ENCODE measurements around the gene ADAMTS12.

The ADAMTS12 gene

DNA sequence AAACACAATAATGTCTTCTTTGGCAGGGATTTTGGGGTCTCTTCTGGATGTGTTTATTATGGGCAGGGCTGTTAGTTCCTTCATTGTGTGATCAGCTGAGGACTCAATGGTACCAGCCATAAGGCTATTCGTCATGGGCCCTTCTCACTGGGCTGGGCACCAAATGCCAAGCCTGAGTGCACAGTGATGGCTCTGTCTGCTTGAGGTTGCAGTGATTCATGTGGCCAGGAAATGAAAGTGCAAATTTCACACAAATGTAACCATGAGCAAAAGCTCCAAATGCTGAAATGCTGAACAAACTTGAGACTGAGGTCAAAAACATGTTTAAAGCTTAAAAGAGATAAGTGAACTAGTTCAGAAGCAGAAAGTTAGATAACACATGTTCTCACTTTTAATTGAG is 260.0 kb downstream of the ADAMTS12 start:
- no peak overlapping the region for H3K27ac ChIP-seq
- TF ChIP-seq, protein P1, sequence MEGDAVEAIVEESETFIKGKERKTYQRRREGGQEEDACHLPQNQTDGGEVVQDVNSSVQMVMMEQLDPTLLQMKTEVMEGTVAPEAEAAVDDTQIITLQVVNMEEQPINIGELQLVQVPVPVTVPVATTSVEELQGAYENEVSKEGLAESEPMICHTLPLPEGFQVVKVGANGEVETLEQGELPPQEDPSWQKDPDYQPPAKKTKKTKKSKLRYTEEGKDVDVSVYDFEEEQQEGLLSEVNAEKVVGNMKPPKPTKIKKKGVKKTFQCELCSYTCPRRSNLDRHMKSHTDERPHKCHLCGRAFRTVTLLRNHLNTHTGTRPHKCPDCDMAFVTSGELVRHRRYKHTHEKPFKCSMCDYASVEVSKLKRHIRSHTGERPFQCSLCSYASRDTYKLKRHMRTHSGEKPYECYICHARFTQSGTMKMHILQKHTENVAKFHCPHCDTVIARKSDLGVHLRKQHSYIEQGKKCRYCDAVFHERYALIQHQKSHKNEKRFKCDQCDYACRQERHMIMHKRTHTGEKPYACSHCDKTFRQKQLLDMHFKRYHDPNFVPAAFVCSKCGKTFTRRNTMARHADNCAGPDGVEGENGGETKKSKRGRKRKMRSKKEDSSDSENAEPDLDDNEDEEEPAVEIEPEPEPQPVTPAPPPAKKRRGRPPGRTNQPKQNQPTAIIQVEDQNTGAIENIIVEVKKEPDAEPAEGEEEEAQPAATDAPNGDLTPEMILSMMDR (IDR thresholded peaks at IDR 0.05): no peak
- TF ChIP-seq ZFX (IDR thresholded peaks at IDR 0.05; ENCODE audit: borderline replicate concordance): no peak

DNA sequence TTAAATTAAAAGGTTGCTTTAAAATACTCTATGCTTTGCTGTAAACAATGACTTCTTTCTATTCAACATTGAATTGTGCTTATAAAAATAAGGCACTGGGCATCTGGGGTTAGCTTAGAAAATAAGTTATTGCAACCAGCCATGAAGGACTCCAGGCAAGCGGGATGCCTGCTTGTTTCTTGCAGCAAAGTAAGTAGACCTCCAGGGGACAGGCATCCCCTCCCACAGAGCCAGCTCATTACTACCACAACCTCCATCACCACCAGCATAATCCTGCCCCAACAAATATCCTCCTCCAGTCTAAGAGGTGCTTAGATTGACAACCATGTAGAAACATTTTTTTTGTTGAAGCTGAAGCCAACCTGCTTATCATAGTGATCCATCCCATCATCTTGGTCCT is 260.7 kb downstream of the ADAMTS12 start:
- no peak for TF ChIP-seq ZFX (IDR thresholded peaks at IDR 0.05; ENCODE audit: borderline replicate concordance)
- TF ChIP-seq, protein P1 (IDR thresholded peaks at IDR 0.05): no peak
- H3K27ac ChIP-seq: no peak overlapping the region

DNA sequence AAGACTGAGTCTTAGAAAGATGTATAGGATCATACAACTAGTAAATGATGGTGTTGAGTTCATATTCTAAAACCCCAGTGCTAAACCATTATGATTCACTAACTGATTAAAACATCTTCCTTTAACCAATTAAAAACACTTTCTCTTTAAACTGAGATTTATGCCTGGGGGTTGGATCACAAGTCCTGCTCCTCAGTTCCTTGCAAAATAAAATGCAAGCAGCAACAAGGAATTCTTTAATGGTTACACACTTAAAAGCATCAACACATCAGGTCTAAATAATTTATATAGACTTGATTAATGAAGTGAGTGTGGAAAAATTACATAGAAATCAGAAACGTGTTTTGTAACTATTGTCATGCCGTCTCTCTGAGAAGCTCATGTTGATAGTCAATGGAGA is 261.8 kb downstream of the ADAMTS12 start:
- TF ChIP-seq, protein P1 (IDR thresholded peaks at IDR 0.05): no peak
- no peak for TF ChIP-seq ZFX (IDR thresholded peaks at IDR 0.05; ENCODE audit: borderline replicate concordance)
- H3K27ac ChIP-seq: no peak overlapping the region

DNA sequence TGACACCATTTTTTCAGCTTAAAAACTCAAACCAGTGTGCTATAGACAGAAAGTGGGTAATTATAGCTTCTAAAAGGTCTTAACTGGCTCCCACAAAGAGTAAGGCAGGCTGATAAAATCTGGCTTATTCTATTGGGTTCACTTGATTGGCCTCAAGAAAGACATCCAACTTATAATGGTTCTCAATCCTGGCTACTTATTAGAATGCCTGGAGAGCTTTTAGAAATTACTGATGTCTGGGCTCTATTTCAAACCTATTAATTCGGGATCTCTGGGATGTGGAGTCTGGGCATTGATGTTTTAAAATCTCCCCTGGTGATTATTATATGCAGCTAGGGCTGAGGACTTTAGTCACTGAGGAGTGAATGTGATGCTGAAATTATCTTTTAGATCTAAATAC is 263.0 kb downstream of the ADAMTS12 start:
- TF ChIP-seq, protein P1 (IDR thresholded peaks at IDR 0.05): no peak
- no peak for TF ChIP-seq ZFX (IDR thresholded peaks at IDR 0.05; ENCODE audit: borderline replicate concordance)
- no peak overlapping the region for H3K27ac ChIP-seq

DNA sequence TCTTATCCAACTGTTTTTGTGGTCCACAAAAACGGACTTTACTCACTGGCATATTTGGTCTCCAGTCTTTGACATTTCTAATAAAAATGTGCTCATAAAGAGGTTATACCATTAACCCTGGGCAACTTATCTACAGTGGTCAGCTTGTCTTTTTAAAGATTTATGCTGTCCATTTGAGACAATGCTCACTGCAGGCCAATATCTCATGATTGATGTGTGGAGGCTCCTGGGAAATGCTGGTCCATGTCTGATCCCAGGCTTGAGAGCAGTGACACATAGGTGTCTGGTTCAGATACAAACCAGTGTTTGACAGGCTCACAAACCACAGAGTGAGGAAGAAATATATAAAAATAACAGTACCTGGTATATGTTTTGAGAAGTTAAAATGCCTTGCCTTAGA is 270.3 kb downstream of the ADAMTS12 start:
- TF ChIP-seq, protein P1 (IDR thresholded peaks at IDR 0.05): no peak
- TF ChIP-seq ZFX (IDR thresholded peaks at IDR 0.05; ENCODE audit: borderline replicate concordance): no peak
- no peak overlapping the region for H3K27ac ChIP-seq

DNA sequence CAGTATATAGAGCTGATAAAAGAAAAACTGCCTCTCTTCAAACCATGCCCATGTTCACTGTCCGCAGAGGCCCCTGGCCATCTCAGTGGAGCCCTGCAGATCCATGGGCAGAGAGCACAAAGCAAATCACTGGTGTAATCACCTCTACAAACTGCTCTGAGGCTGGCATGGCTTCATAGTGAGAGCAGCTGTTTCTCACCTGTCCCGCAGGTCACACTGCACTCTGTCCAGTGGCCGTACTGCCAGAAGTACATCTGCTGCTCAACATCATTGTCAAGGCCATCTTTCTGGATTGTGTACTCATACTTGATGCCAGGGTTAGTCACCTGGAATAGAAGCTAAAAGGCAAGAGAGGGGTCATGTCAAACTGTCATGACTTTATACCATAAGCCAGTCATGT is 277.8 kb downstream of the ADAMTS12 start:
- TF ChIP-seq ZFX (IDR thresholded peaks at IDR 0.05; ENCODE audit: borderline replicate concordance): no peak

DNA sequence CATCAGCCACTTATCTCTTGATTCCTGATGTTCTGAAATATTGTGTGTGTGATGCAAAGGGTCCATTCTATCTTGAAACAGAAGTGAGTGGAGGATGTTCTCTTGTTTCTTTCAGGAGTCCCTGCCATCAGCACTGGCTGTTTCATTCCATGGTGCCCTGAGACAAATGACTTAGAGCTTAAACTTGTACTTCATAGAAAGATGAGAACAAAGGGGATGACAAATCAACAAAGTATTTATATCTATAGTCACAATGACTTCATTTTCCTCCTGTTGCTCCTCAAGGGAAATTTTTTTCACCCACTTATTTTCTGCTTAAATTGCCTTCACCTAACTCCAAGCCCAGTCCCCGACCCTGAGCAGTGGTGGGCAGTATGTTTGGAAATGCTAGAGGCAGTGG is 279.4 kb downstream of the ADAMTS12 start:
- H3K27ac ChIP-seq: no peak overlapping the region

More for the DNA sequence above, 277.8 kb downstream of the ADAMTS12 start:
- no peak overlapping the region for H3K27ac ChIP-seq

More for the DNA sequence above, 279.4 kb downstream of the ADAMTS12 start:
- TF ChIP-seq, protein P1 (IDR thresholded peaks at IDR 0.05): no peak
- TF ChIP-seq ZFX (IDR thresholded peaks at IDR 0.05; ENCODE audit: borderline replicate concordance): no peak
